Immature natural killer cell (primary cell): Measurements from ENCODE around the gene IGFALS. TPM values are rescaled to one million over a fixed set of nuclear protein-coding genes. Genes with fewer than 3 reads are reported as not detected.

Experiments
- DNase-seq, 3 donors: peaks; one replicate each; pipeline ENCODE4 v3.0.0; 2022; ENCODE audit warnings: mixed read lengths in 1 of 3
- H3K27ac Mint-ChIP-seq, 6 donors: one replicate each; pipeline ENCODE4 v1.8.0; 2020; ENCODE audit warnings: mixed read lengths in 6 of 6, mild to moderate bottlenecking in 5 of 6, inconsistent platforms in 4 of 6, moderate library complexity in 3 of 6
- H3K27me3 Mint-ChIP-seq, 3 donors: one replicate each; pipeline ENCODE4 v1.8.0; 2020 to 2021; ENCODE audit warnings: low read depth in 3 of 3, mild to moderate bottlenecking in 3 of 3, mixed read lengths in 3 of 3, moderate library complexity in 3 of 3, inconsistent platforms in 1 of 3
- H3K36me3 Mint-ChIP-seq, 3 donors: one replicate each; pipeline ENCODE4 v1.8.0; 2020; ENCODE audit warnings: mixed read lengths in 3 of 3, inconsistent platforms in 2 of 3, mild to moderate bottlenecking in 2 of 3
- H3K4me1 Mint-ChIP-seq, 2 donors: one replicate each; pipeline ENCODE4 v1.8.0; 2020; ENCODE audit warnings: inconsistent platforms in 2 of 2, mild to moderate bottlenecking in 2 of 2, mixed read lengths in 2 of 2, moderate library complexity in 1 of 2
- H3K4me3 Mint-ChIP-seq, 5 donors: one replicate each; pipeline ENCODE4 v1.8.0; 2020; ENCODE audit warnings: mild to moderate bottlenecking in 5 of 5, mixed read lengths in 5 of 5, inconsistent platforms in 3 of 5, moderate library complexity in 3 of 5
- H3K9me3 Mint-ChIP-seq, 6 donors: one replicate each; pipeline ENCODE4 v1.8.0; 2020; ENCODE audit warnings: mild to moderate bottlenecking in 6 of 6, mixed read lengths in 6 of 6, inconsistent platforms in 4 of 6, moderate library complexity in 3 of 6
- polyA plus RNA-seq, 3 donors: library from polyadenylated mRNA; unstranded; fragments of 300-500 nt; fragmentation: Illumina TruSeq; gene quantifications; one replicate each; pipeline ENCODE4 v1.2.3, GENCODE V29; 2021

Gene IGFALS
- polyA plus RNA-seq, 3 donors from 2014 or later = not detected

- no peak for DNase-seq
- no peak overlapping the region for H3K4me3 Mint-ChIP-seq
- H3K27ac Mint-ChIP-seq = no peak overlapping the region
- no peaks in the 10 kb centered on the region for H3K9me3 Mint-ChIP-seq
- peaks cover 0 to 4% (median 2%) of the 10 kb centered on the region in 3 donors for H3K27me3 Mint-ChIP-seq
- peaks cover 4 to 8% (median 7%) of the 10 kb centered on the region in 3 donors for H3K36me3 Mint-ChIP-seq
- H3K4me1 Mint-ChIP-seq = no peaks in the 10 kb centered on the region
Measured at GRCh38 chr16:1741553-1742165, 51.8 kb downstream of the IGFALS start.

DNA sequence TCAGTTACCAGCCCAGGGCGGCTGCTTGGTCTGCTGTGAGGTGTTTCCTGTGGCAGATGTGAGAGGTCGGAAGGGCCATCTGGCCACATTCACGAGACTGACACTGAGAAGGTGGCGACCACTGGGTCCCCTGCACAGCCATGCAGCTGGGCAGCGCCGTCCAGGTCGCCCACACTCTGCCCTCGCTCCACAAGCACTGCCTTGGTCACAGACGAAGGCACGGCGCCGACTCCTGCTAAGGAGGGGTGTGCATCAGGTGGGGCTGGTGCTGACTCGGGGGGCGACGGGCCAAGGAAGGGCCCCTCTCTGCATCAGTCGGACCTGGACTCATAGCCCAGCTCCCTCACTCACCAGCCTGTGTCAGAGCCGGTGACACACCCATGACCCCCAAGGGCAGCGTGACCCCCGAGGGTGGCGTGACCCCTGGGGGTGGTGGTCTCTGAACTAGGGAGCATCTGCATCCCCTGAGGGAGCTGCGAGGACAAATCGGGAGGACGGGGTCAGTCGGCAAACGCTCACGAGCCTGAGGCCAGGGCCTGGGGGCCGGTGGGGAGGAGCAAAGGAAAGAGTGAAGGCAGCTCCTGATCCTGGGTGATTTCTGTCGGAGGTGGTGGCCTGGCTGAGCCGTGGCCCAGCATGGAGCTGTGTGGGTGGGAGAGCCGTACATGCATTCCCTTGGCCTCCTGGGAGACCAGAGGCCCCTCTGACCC is 52.6 kb downstream of the IGFALS start:
- peaks cover 4 to 8% (median 7%) of the 10 kb centered on the region in 3 donors for H3K36me3 Mint-ChIP-seq
- no peak for DNase-seq
- H3K27ac Mint-ChIP-seq = no peak overlapping the region
- no peak overlapping the region for H3K4me3 Mint-ChIP-seq
- peaks cover 0 to 4% (median 2%) of the 10 kb centered on the region in 3 donors for H3K27me3 Mint-ChIP-seq
- H3K9me3 Mint-ChIP-seq = no peaks in the 10 kb centered on the region
- H3K4me1 Mint-ChIP-seq = no peaks in the 10 kb centered on the region

Other genes with a start within 250 kb of the IGFALS start
- 1 to 10 TPM in 2 of 3 donors, not detected in 1; 1.5 to 2.0 TPM for gene IFT140, start 181.6 kb downstream of the IGFALS start, polyA plus RNA-seq
- gene CRAMP1, start 181.3 kb downstream of the IGFALS start, polyA plus RNA-seq = 10 to 100 TPM in 1 of 3 donors, 1 to 10 TPM in 2; 1.4 to 11.5 (median 2.8) TPM
- gene JPT2, start 115.4 kb downstream of the IGFALS start, polyA plus RNA-seq = 10 to 100 TPM in 1 of 3 donors, 1 to 10 TPM in 2; 7.9 to 14.0 (median 8.3) TPM
- 1 to 10 TPM in 1 of 3 donors, under 1 TPM in 2; 0.55 to 3.8 (median 0.57) TPM for gene MAPK8IP3, start 87.5 kb downstream of the IGFALS start, polyA plus RNA-seq
- gene NME3, start 22.2 kb downstream of the IGFALS start, polyA plus RNA-seq = 10 to 100 TPM; 49.4 to 96.9 (median 82.4) TPM
- gene EME2, start 20.9 kb downstream of the IGFALS start, polyA plus RNA-seq = 1 to 10 TPM in 2 of 3 donors, under 1 TPM in 1; 0.79 to 2.2 (median 1.0) TPM
- gene MRPS34, start 20.6 kb downstream of the IGFALS start, polyA plus RNA-seq = 100 to 1,000 TPM; 111 to 139 (median 139) TPM
- gene SPSB3, start 11.1 kb downstream of the IGFALS start, polyA plus RNA-seq = 10 to 100 TPM; 68.3 to 80.4 (median 77.6) TPM
- 100 to 1,000 TPM; 106 to 151 (median 127) TPM for gene NUBP2, start 10.7 kb downstream of the IGFALS start, polyA plus RNA-seq
- 10 to 100 TPM; 53.0 to 54.7 (median 54.3) TPM for gene HAGH, start 33.1 kb upstream of the IGFALS start, polyA plus RNA-seq
- 10 to 100 TPM; 22.7 to 35.4 (median 24.8) TPM for gene FAHD1, start 33.5 kb upstream of the IGFALS start, polyA plus RNA-seq
- gene MEIOB, start 78.5 kb upstream of the IGFALS start, polyA plus RNA-seq = not detected
- gene HS3ST6, start 124.7 kb upstream of the IGFALS start, polyA plus RNA-seq = not detected
- gene MSRB1, start 149.5 kb upstream of the IGFALS start, polyA plus RNA-seq = 10 to 100 TPM; 34.0 to 66.5 (median 47.0) TPM
- not detected for gene RPL3L, start 161.0 kb upstream of the IGFALS start, polyA plus RNA-seq
- gene NDUFB10, start 165.8 kb upstream of the IGFALS start, polyA plus RNA-seq = 100 to 1,000 TPM; 201 to 232 (median 203) TPM
- 1,000 to 10,000 TPM; 2,221 to 2,989 (median 2,668) TPM for gene RPS2, start 171.1 kb upstream of the IGFALS start, polyA plus RNA-seq
- gene RNF151, start 173.2 kb upstream of the IGFALS start, polyA plus RNA-seq = not detected
- gene TBL3, start 178.3 kb upstream of the IGFALS start, polyA plus RNA-seq = 10 to 100 TPM; 34.4 to 66.1 (median 59.8) TPM
- gene NOXO1, start 187.8 kb upstream of the IGFALS start, polyA plus RNA-seq = under 1 TPM in 1 of 3 donors, not detected in 2; 0.17 TPM
- gene GFER, start 190.5 kb upstream of the IGFALS start, polyA plus RNA-seq = 10 to 100 TPM; 38.4 to 52.0 (median 40.7) TPM
- gene SYNGR3, start 196.3 kb upstream of the IGFALS start, polyA plus RNA-seq = 1 to 10 TPM; 4.6 to 6.7 (median 6.4) TPM
- 10 to 100 TPM in 1 of 3 donors, 1 to 10 TPM in 2; 1.8 to 10.4 (median 2.9) TPM for gene ZNF598, start 216.1 kb upstream of the IGFALS start, polyA plus RNA-seq
- gene NPW, start 226.1 kb upstream of the IGFALS start, polyA plus RNA-seq = not detected
- 1 to 10 TPM in 1 of 3 donors, under 1 TPM in 1, not detected in 1; 0.54 to 1.4 TPM for gene NHERF2, start 233.2 kb upstream of the IGFALS start, polyA plus RNA-seq